GM21737 (cell line): Measurements from ENCODE around the gene BLMH.

Source experiments
- ATAC-seq: cut with Tn5 transposase; IDR thresholded peaks from one replicate; pipeline ENCODE4 v1.9.1; 2021; ENCODE audit warnings: mild to moderate bottlenecking, moderate library complexity; ENCODE audit not compliant: unreplicated experiment

Gene BLMH

GRCh38 chr17:30308406-30308805 is 16.7 kb upstream of the BLMH start:
- ATAC-seq, result no peak

DNA sequence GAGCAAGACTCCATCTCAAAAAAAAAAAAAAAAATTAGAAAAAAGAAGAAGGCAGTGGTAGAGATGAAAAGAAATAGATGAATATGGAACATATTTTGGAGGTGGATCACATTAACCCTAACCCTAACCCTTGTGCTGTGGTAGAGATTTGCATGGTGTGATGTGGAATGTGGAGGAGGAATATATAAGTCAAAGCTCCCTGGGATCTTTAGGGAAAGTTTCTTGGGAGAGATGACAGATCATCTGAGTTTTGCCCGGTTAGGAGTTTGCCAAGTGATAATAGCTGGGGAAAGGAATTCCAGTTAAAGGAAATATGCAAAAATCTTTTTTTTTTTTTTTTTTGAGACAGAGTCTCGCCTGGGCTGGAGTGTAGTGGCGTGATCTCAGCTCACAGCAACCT is 13.0 kb upstream of the BLMH start:
- no peak for ATAC-seq

DNA sequence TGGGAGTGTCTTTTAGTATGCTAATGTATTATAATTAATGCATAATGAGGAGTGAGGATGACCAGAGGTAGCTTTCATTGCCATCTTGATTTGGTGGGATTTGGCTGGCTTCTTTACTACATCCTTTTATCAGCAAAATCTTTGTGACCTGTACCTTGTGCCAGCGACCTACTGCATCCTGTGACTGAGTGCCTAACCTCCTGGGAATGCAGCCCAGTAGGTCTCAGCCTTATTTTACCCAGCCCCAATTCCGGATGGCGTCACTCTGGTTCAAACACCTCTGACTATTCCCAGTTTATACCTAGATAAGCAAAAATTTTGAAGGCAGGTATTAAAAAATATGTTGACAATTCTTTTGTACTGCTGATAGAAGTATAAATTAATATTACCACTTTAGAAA is 10.5 kb upstream of the BLMH start:
- ATAC-seq, result no peak

DNA sequence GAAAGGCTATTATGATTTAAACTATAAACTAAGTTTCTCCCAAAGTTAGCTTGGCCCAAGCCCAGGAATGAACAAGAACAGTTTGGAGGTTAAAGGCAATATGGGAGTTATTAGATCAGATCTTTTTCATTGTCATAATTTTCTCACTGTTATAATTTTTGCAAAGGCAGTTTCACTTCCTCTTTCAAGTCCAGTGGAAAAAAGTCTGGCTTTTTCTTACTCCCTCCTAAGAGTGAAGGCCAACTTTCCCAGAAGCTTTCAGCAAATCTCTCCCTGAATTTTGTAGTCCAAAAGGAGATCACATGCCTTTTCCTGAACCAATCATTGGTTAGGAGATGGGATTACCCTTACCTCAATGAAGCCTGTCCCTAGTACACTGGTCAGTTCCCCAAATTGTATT is 9.1 kb upstream of the BLMH start:
- ATAC-seq, result no peak

- ATAC-seq, result no peak
These were observed 7.3 kb upstream of the BLMH start for GRCh38 chr17:30299000-30299399.

GRCh38 chr17:30297715-30298114 is 6.0 kb upstream of the BLMH start:
- no peak for ATAC-seq

- ATAC-seq, result no peak
These were observed 4.8 kb upstream of the BLMH start for GRCh38 chr17:30296499-30297080.

GRCh38 chr17:30292286-30292858 is 628 bp upstream of the BLMH start:
- no peak for ATAC-seq

DNA sequence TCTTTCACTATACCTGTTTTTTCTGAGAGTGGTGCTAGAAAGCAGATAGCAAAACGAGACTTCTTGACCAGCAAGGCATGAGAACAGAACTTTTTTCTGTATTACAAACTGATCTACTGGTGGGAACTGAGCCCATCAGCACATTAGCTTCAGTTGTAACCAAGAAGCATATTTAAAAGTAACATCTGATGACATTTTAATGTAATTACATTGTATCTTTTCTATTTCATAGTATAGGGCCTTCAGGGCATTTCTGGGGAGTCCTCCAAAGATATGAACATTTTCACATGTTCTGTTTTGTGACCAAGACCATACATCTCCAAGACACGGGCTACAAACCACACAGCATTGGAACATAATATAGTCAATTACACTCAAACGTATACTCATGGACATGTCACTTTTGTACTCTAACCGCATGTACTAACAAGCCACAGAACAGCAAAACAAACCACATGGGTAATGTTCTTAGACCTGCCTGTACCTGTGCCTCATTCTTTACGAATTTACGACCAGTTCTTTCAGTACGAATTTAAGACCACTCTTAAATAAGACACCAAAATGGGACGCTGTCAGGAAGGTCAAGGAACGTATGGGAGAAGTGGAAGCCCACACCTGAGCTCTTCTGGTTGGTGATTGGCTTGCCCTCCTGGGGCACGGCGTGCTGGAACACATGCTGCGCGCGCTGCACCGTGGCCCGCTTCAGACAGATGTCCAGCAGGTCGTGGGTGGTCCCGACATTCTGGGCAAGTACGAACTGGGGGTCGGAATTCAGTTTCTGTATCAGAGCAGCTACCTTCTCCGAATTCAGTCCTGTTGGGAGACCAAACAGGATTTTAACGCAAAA is 825 bp downstream of the BLMH start:
- peak; percentile 39 for ATAC-seq

DNA sequence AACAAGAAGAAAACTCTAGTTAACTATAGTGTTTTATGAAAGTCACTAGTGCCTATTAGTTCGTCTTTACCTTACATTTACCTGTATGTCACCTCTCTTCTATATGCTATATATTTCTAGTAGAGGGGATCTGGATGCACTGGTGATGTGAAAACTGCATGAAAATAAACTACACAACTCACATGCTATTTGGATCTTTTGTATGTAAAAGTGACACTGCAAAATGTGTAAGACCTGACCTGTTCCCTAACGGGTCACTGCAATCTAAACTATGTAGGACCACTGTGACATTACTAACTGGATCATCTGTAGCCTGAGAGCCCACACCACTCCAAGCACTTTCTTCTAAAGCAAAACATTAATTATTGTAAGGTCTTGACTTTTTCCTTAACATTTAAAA is 1.7 kb downstream of the BLMH start:
- ATAC-seq, result no peak

DNA sequence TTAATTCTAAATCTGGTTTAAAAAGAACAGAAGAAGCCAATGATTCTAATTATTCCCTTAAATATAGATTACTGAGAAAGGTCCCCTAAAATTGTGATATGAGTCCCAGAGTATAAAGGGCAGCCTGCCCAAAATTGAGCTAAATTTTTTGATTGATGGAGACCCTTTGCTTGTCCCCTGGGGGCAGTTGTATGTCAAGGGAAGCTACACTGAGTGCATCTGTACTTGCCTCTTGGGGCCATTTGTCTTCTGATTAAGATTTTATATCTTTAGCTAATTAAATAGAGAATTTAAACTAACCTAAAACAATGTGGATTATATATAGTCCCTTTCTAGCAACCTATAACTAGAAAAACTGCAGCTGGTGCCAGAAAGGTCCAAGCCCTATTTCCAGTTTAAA is 12.6 kb downstream of the BLMH start:
- ATAC-seq, result no peak

DNA sequence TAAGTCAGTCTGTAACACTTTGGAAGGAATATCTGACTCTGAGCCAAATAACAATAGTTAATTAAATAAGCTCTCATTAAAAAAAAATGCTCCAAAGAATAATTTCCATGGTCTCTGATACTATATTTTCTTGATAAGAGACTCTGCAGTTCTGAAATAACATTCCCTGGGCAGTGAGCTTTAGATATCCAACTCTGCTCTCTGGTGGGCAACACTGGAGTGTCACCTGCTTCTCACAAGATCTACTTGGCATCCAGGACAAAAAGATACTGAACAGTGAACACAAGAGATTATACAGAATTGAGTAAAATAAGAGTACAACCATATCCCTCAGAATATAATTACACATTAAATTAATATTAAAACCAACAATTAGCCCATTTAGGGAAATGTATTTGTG is 13.7 kb downstream of the BLMH start:
- ATAC-seq, result no peak

- ATAC-seq, result no peak
These were observed 15.8 kb downstream of the BLMH start for GRCh38 chr17:30275911-30276310.

- ATAC-seq, result no peak
These were observed 16.9 kb downstream of the BLMH start for GRCh38 chr17:30274887-30275286.

DNA sequence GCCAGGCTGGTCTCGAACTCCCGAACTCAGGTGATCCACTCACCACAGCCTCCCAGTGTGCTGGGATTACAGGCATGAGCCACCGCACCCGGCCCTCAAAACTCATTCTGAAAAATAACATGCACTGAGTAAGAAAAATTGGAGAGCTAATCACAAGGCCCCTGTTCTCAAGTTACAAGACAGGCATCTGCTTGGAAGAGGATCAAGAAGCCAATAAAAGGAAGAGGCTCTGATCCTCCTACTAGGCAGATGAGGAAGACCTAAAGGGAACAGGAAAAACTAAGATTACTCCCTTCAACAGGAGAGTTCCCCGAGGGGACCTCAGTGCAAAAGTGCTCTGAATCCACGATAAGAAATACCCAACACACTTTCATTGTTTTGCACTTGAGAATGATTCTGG is 18.4 kb downstream of the BLMH start:
- ATAC-seq, result no peak

GRCh38 chr17:30271102-30271501 is 20.6 kb downstream of the BLMH start:
- no peak for ATAC-seq

DNA sequence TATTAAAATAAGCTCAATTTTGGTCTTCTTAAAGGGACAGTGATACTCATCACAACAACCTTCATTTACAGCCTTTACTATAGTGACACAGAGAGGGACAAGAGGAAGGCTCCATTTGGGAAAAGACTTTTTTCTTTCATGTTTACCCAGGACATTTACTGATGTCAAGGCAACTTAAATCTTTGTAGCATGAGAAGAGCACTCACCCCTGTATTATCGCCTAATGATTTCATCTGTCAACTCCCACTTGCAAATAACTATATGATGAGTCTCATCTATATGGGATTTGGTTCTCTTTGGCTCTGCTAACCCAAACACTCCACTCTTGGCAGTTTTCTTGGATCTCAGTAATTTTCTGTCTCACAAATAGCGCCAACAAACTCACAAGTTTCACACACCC is 24.1 kb downstream of the BLMH start:
- no peak for ATAC-seq

GRCh38 chr17:30263552-30264333 is 28.0 kb downstream of the BLMH start:
- ATAC-seq, result no peak

- no peak for ATAC-seq
These were observed 34.8 kb downstream of the BLMH start for GRCh38 chr17:30256756-30257506.

DNA sequence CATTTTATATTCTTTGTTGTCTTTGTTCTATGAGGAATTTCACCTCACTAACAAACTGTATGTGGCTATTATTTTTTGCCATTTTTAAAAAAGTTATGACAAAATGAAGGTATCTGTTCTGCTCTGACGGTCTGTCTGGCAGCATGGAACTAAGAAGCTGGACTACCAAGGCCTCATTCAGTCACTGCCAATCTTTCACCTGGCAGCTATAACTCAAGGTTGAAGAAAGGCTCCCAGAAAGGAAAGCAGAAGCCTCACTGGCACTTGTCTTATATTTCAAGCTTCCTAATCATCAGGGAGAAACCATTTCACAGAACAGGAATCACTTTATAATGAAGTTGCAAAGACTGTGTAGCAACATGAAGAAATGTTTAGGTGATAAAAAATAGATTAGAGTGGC is 37.6 kb downstream of the BLMH start:
- ATAC-seq, result no peak

DNA sequence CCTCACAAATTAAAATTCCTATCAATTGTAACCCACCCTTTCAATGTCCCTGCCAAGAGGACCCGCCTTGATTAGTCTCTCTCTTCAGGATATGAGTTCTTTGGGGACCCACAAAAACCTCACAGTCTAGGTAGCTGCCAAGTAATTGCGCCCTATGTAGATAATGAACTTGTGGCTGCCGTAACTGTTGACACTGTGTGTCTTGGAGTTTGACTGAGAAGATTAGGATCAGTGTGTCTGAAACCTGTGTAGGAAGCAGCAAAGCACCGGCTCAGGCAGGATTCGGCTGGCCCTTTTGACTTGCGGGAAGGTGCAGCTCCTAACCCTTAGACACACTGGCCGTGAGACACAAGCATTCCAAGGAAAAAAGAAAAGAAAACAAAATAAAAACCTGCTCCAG is 38.4 kb downstream of the BLMH start:
- no peak for ATAC-seq
